ENCODE data around the gene PTPRT.

DNA sequence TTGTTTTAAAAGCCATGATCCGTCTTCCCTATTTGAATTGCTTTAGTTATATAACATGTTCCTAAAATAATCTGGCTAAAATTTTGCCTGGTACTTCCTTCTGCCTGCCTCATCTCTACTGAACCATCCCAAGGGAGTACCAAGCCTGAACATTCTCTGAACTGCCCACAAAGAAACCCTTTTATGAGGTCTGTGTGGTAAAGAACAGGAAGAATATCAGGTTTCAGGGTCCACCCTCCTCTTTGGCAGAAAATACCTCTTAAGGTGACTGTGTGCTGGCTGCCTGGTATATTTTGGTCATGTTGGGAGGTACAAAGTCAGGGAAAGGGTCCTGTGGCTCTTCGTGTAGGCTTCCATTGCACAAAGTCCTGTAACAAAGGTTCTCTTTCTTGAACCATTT lies 997.4 kb downstream of the PTPRT start:
- no peak for TF ChIP-seq CTCF (IDR thresholded peaks at IDR 0.05; ENCODE audit: low read depth, low read length)
- TF ChIP-seq MAX (IDR thresholded peaks at IDR 0.05; ENCODE audit: low read depth, low read length): no peak
- TF ChIP-seq POLR2A (IDR thresholded peaks at IDR 0.05; ENCODE audit: extremely low read depth, insufficient read length): no peak
- TF ChIP-seq MYC (IDR thresholded peaks at IDR 0.05; ENCODE audit: low read depth, low read length): no peak

Measured in NB4 (cell line).